Muscle layer of duodenum (tissue), 2 donors: Measurements from ENCODE around the gene E2F7.
A peak's percentile ranks its signal among the peaks of the same experiment; 100 is the strongest.
"Not testable (repeated sequence)": the region's sequence is repeated elsewhere in the genome, so short reads cannot be mapped to it uniquely, and the experiment has no call there.

ENCODE experiments used
- H3K27ac ChIP-seq: one replicate; pipeline ENCODE4 v1.7.0; 2013; ENCODE audit warnings: mild to moderate bottlenecking, low read length
- H3K27me3 ChIP-seq: one replicate; pipeline ENCODE4 v1.7.0; 2013; ENCODE audit warnings: low read depth, mild to moderate bottlenecking, control low read depth, low read length
- H3K36me3 ChIP-seq, 2 donors: one replicate each; pipeline ENCODE4 v1.7.0; 2013; ENCODE audit warnings: low read length in 2 of 2, control low read depth in 1 of 2, mild to moderate bottlenecking in 1 of 2; ENCODE audit not compliant: insufficient read depth in 2 of 2, control insufficient read depth in 1 of 2
- H3K4me1 ChIP-seq, 2 donors: one replicate each; pipeline ENCODE4 v1.7.0; 2013; ENCODE audit warnings: low read length in 2 of 2, mild to moderate bottlenecking in 2 of 2, control low read depth in 1 of 2, moderate library complexity in 1 of 2; ENCODE audit not compliant: insufficient read depth in 2 of 2, control insufficient read depth in 1 of 2
- H3K4me3 ChIP-seq, 2 donors: one replicate each; pipeline ENCODE4 v1.7.0; 2013; ENCODE audit warnings: low read length in 2 of 2, low read depth in 1 of 2, mild to moderate bottlenecking in 1 of 2
- H3K9me3 ChIP-seq, 2 donors: one replicate each; pipeline ENCODE4 v1.7.0; 2013; ENCODE audit warnings: low read length in 2 of 2, control low read depth in 1 of 2, mild to moderate bottlenecking in 1 of 2; ENCODE audit not compliant: control insufficient read depth in 1 of 2
- donor health status: healthy.

Gene E2F7

GRCh38 chr12:77065361-77066204, at the start of gene E2F7:
Gene E2F7 (minus strand): TSS chr12:77065569. CDS start chr12:77064635, 934 bp downstream.
- Histone ChIP-seq H3K9me3 (no peaks in the 10 kb centered on the region), H3K4me3 (peak within 1 kb of the TSS; percentile 77 to 92), H3K27ac (no peak within 1 kb of the TSS), H3K27me3 (no peaks in the 10 kb centered on the region), H3K36me3 (no peaks in the 10 kb centered on the region), H3K4me1 (peaks cover 0 to 9% of the 10 kb centered on the region in 2 donors)

GRCh38 chr12:77113971-77114370, 48.6 kb upstream of the E2F7 start:
- H3K27me3 ChIP-seq: no peaks in the 10 kb centered on the region
- H3K4me1 ChIP-seq: no peaks in the 10 kb centered on the region
- H3K4me3 ChIP-seq: no peak overlapping the region
- H3K9me3 ChIP-seq: peaks cover 5 to 6% of the 10 kb centered on the region in 2 donors
- H3K36me3 ChIP-seq: no peaks in the 10 kb centered on the region
- no peak overlapping the region for H3K27ac ChIP-seq

GRCh38 chr12:77108707-77109106, 43.3 kb upstream of the E2F7 start:
- Histone ChIP-seq H3K27ac (no peak overlapping the region), H3K4me1 (no peaks in the 10 kb centered on the region), H3K27me3 (no peaks in the 10 kb centered on the region), H3K36me3 (no peaks in the 10 kb centered on the region), H3K4me3 (no peak overlapping the region), H3K9me3 (peaks cover 5 to 6% of the 10 kb centered on the region in 2 donors)

- Histone ChIP-seq H3K4me3 (no peak overlapping the region), H3K27ac (no peak overlapping the region), H3K4me1 (no peaks in the 10 kb centered on the region), H3K9me3 (peaks cover 5 to 6% of the 10 kb centered on the region in 2 donors), H3K27me3 (no peaks in the 10 kb centered on the region), H3K36me3 (no peaks in the 10 kb centered on the region)
Measured at GRCh38 chr12:77107121-77107520, 41.8 kb upstream of the E2F7 start.

GRCh38 chr12:77104792-77105191, 39.4 kb upstream of the E2F7 start:
- Histone ChIP-seq H3K36me3 (no peaks in the 10 kb centered on the region), H3K4me3 (no peak overlapping the region), H3K27me3 (no peaks in the 10 kb centered on the region), H3K4me1 (no peaks in the 10 kb centered on the region), H3K27ac (no peak overlapping the region), H3K9me3 (no peaks in the 10 kb centered on the region)

- no peak overlapping the region for H3K4me3 ChIP-seq
- H3K36me3 ChIP-seq: no peaks in the 10 kb centered on the region
- H3K9me3 ChIP-seq: no peaks in the 10 kb centered on the region
- no peak overlapping the region for H3K27ac ChIP-seq
- H3K27me3 ChIP-seq: no peaks in the 10 kb centered on the region
- no peaks in the 10 kb centered on the region for H3K4me1 ChIP-seq
Measured at GRCh38 chr12:77104286-77104685, 38.9 kb upstream of the E2F7 start.

GRCh38 chr12:77102691-77103090, 37.3 kb upstream of the E2F7 start:
- H3K9me3 ChIP-seq: no peaks in the 10 kb centered on the region
- no peaks in the 10 kb centered on the region for H3K27me3 ChIP-seq
- H3K27ac ChIP-seq: no peak overlapping the region
- H3K36me3 ChIP-seq: no peaks in the 10 kb centered on the region
- no peaks in the 10 kb centered on the region for H3K4me1 ChIP-seq
- no peak overlapping the region for H3K4me3 ChIP-seq

- Histone ChIP-seq H3K4me3 (no peak overlapping the region), H3K27me3 (no peaks in the 10 kb centered on the region), H3K9me3 (no peaks in the 10 kb centered on the region), H3K4me1 (no peaks in the 10 kb centered on the region), H3K36me3 (no peaks in the 10 kb centered on the region), H3K27ac (no peak overlapping the region)
Measured at GRCh38 chr12:77102123-77102522, 36.8 kb upstream of the E2F7 start.

- H3K4me1 ChIP-seq: no peaks in the 10 kb centered on the region
- H3K36me3 ChIP-seq: no peaks in the 10 kb centered on the region
- H3K27ac ChIP-seq: no peak overlapping the region
- no peaks in the 10 kb centered on the region for H3K27me3 ChIP-seq
- no peak overlapping the region for H3K4me3 ChIP-seq
- H3K9me3 ChIP-seq: no peaks in the 10 kb centered on the region
Measured at GRCh38 chr12:77099799-77100198, 34.4 kb upstream of the E2F7 start.

- H3K27me3 ChIP-seq: no peaks in the 10 kb centered on the region
- H3K36me3 ChIP-seq: no peaks in the 10 kb centered on the region
- H3K4me1 ChIP-seq: no peaks in the 10 kb centered on the region
- no peak overlapping the region for H3K27ac ChIP-seq
- H3K4me3 ChIP-seq: no peak overlapping the region
- H3K9me3 ChIP-seq: no peaks in the 10 kb centered on the region
Measured at GRCh38 chr12:77097846-77098245, 32.5 kb upstream of the E2F7 start.

GRCh38 chr12:77092227-77092626, 26.9 kb upstream of the E2F7 start:
- not testable (repeated sequence) for H3K36me3 ChIP-seq, H3K4me1 ChIP-seq, H3K27me3 ChIP-seq, H3K27ac ChIP-seq, H3K4me3 ChIP-seq, H3K9me3 ChIP-seq

- Histone ChIP-seq H3K27me3 (no peaks in the 10 kb centered on the region), H3K9me3 (no peaks in the 10 kb centered on the region), H3K27ac (no peak overlapping the region)
Measured at GRCh38 chr12:77089686-77090220, 24.4 kb upstream of the E2F7 start.

More at GRCh38 chr12:77089686-77090220, 24.4 kb upstream of the E2F7 start:
- no peaks in the 10 kb centered on the region for H3K4me1 ChIP-seq
- H3K4me3 ChIP-seq: no peak overlapping the region
- no peaks in the 10 kb centered on the region for H3K36me3 ChIP-seq
